WTC11 (cell line): ENCODE measurements around the gene TPRX2. TPM values are rescaled to one million over a fixed set of nuclear protein-coding genes. Genes with fewer than 3 reads are reported as not detected.

Experiments
- ATAC-seq: fragments of 200-7000 bp; cut with Tn5 transposase; 2 replicates; pipeline ENCODE4 v1.10.0; 2021; ENCODE audit warnings: mild to moderate bottlenecking, moderate library complexity
- CTCF ChIA-PET: fragments of 300-600 bp; sonication (Branson Sonifier 250); formaldehyde crosslinking; loops from one replicate; lab custom pipeline; 2021; ENCODE audit warnings: antibody characterized with exemption; lab: Charles Lee
- POLR2A ChIA-PET: fragments of 350-600 bp; sonication (Branson Sonifier 250); formaldehyde crosslinking; loops from one replicate; lab custom pipeline; 2021; ENCODE audit warnings: antibody characterized with exemption; lab: Charles Lee
- DNase-seq: peaks from one replicate; pipeline ENCODE4 v3.0.0; 2021; ENCODE audit warnings: low spot score
- H3K27ac Mint-ChIP-seq: 2 replicates; pipeline ENCODE4 v1.8.0; 2021; ENCODE audit warnings: mixed read lengths
- H3K27me3 Mint-ChIP-seq: 2 replicates; pipeline ENCODE4 v1.8.0; 2021; ENCODE audit warnings: low read depth, mild to moderate bottlenecking, moderate library complexity, mixed read lengths
- H3K36me3 Mint-ChIP-seq: 2 replicates; pipeline ENCODE4 v1.8.0; 2021; ENCODE audit warnings: mixed read lengths
- H3K4me1 Mint-ChIP-seq: 2 replicates; pipeline ENCODE4 v1.8.0; 2022; ENCODE audit warnings: mixed read lengths
- H3K4me3 Mint-ChIP-seq: 2 replicates; pipeline ENCODE4 v1.8.0; 2021; ENCODE audit warnings: mild to moderate bottlenecking, moderate library complexity, mixed read lengths
- H3K9me3 Mint-ChIP-seq: 2 replicates; pipeline ENCODE4 v1.8.0; 2021; ENCODE audit warnings: mixed read lengths
- AR ChIP-seq: fragments of 250-450 bp; sonication (Bioruptor Pico); IDR thresholded peaks from 2 replicates; pipeline ENCODE4 v1.9.0; 2021; ENCODE audit warnings: mild to moderate bottlenecking
- CTCF ChIP-seq: fragments of 200-600 bp; IDR thresholded peaks from 2 replicates; pipeline ENCODE4 v1.8.0; 2022; ENCODE audit warnings: antibody characterized with exemption
- EMX1 ChIP-seq: fragments of 250-450 bp; sonication (Bioruptor Pico); IDR thresholded peaks from 2 replicates; pipeline ENCODE4 v1.8.0; 2021; ENCODE audit warnings: mild to moderate bottlenecking
- ERG ChIP-seq: fragments of 250-450 bp; sonication (Bioruptor Pico); IDR thresholded peaks from 2 replicates; pipeline ENCODE4 v1.8.0; 2021; ENCODE audit warnings: mild to moderate bottlenecking
- FOXP1 ChIP-seq: sonication (generic); formaldehyde crosslinking; IDR thresholded peaks from 2 replicates; pipeline ENCODE4 v1.8.0; 2022; ENCODE audit warnings: missing genetic modification reagents, mild to moderate bottlenecking, moderate library complexity, borderline replicate concordance
- FOXP4 ChIP-seq: sonication (generic); formaldehyde crosslinking; IDR thresholded peaks from 2 replicates; pipeline ENCODE4 v1.8.0; 2022; ENCODE audit warnings: mild to moderate bottlenecking, missing genetic modification reagents
- GABPB1 ChIP-seq: sonication (generic); formaldehyde crosslinking; IDR thresholded peaks from 2 replicates; pipeline ENCODE4 v1.8.1; 2023; ENCODE audit warnings: mild to moderate bottlenecking, missing genetic modification reagents
- IRF1 ChIP-seq: sonication (generic); formaldehyde crosslinking; IDR thresholded peaks from 2 replicates; pipeline ENCODE4 v1.8.0; 2023; ENCODE audit warnings: missing genetic modification reagents
- IRF2 ChIP-seq: sonication (generic); formaldehyde crosslinking; IDR thresholded peaks from 2 replicates; pipeline ENCODE4 v1.8.0; 2022; ENCODE audit warnings: low read depth, missing genetic modification reagents, borderline replicate concordance
- MLX ChIP-seq: sonication (generic); formaldehyde crosslinking; IDR thresholded peaks from 2 replicates; pipeline ENCODE4 v1.8.1; 2023; ENCODE audit warnings: mild to moderate bottlenecking, missing genetic modification reagents, moderate library complexity
- NFE2L1 ChIP-seq: sonication (generic); formaldehyde crosslinking; IDR thresholded peaks from 2 replicates; pipeline ENCODE4 v1.8.1; 2023; ENCODE audit warnings: missing genetic modification reagents
- NFYB ChIP-seq: sonication (generic); formaldehyde crosslinking; conservative IDR thresholded peaks from 2 replicates; pipeline ENCODE4 v1.8.0; 2022; ENCODE audit warnings: low read depth, missing genetic modification reagents
- NR1H2 ChIP-seq: sonication (generic); formaldehyde crosslinking; IDR thresholded peaks from 2 replicates; pipeline ENCODE4 v1.9.0; 2021; ENCODE audit warnings: mild to moderate bottlenecking, moderate library complexity, missing genetic modification reagents
- SMAD3 ChIP-seq: sonication (generic); formaldehyde crosslinking; IDR thresholded peaks from 2 replicates; pipeline ENCODE4 v1.8.0; 2022; ENCODE audit warnings: missing genetic modification reagents, mild to moderate bottlenecking, borderline replicate concordance
- SOX15 ChIP-seq: fragments of 250-450 bp; sonication (Bioruptor Pico); IDR thresholded peaks from 2 replicates; pipeline ENCODE4 v1.9.0; 2021; ENCODE audit warnings: mild to moderate bottlenecking
- ZMAT4 ChIP-seq: fragments of 250-450 bp; sonication (Bioruptor Pico); IDR thresholded peaks from 2 replicates; pipeline ENCODE4 v1.9.0; 2021; ENCODE audit warnings: mild to moderate bottlenecking
- ZNF121 ChIP-seq: sonication (generic); formaldehyde crosslinking; IDR thresholded peaks from 2 replicates; pipeline ENCODE4 v1.8.0; 2023; ENCODE audit warnings: missing genetic modification reagents
- ZNF219 ChIP-seq: sonication (generic); formaldehyde crosslinking; IDR thresholded peaks from 2 replicates; pipeline ENCODE4 v1.8.0; 2023; ENCODE audit warnings: missing genetic modification reagents, mild to moderate bottlenecking, borderline replicate concordance
- ZNF396 ChIP-seq: fragments of 250-450 bp; sonication (Bioruptor Pico); IDR thresholded peaks from 2 replicates; pipeline ENCODE4 v1.8.0; 2021; ENCODE audit warnings: mild to moderate bottlenecking, moderate library complexity, borderline replicate concordance
- ZNF532 ChIP-seq: fragments of 250-450 bp; sonication (Bioruptor Pico); IDR thresholded peaks from 2 replicates; pipeline ENCODE4 v1.9.0; 2021; ENCODE audit warnings: mild to moderate bottlenecking, borderline replicate concordance
- ZNF671 ChIP-seq: fragments of 250-450 bp; sonication (Bioruptor Pico); IDR thresholded peaks from 2 replicates; pipeline ENCODE4 v1.8.0; 2021; ENCODE audit warnings: mild to moderate bottlenecking
- total RNA-seq: library from RNA; stranded (reverse); gene quantifications from 3 replicates; pipeline ENCODE4 v1.2.3, GENCODE V29; 2021

Gene TPRX2
- total RNA-seq, 1 experiment from 2014 or later = not detected

GRCh38 chr19:47891622-47891922, 32.5 kb downstream of the TPRX2 start:
- CTCF ChIA-PET = interaction anchor here (0.9 to 1.9 kb wide), 2 partner anchors 23 to 43 kb away, joined by 3 to 11 read pairs; no protein-coding TSS in a partner anchor
- DNase-seq = no peak
- TF ChIP-seq SOX15 (CRISPR knock-in tag) (no peak), FOXP4 (CRISPR knock-in tag) (no peak), NFYB (no peak), ZNF219 (CRISPR knock-in tag) (no peak), GABPB1 (CRISPR knock-in tag) (no peak), SMAD3 (CRISPR knock-in tag) (no peak), ZNF396 (no peak), AR (CRISPR knock-in tag) (no peak), ZMAT4 (CRISPR knock-in tag) (no peak), IRF2 (CRISPR knock-in tag) (no peak), NFE2L1 (CRISPR knock-in tag) (no peak), CTCF (no peak)
- TF ChIP-seq, all 79 proteins: peak for 0
- H3K4me3 Mint-ChIP-seq = no peak overlapping the region
- 0 out of 2 replicates have a peak overlapping the region, but pooled peaks have one; percentile 1 for H3K27ac Mint-ChIP-seq
- ATAC-seq = no peak
- H3K27me3 Mint-ChIP-seq = no peaks in the 10 kb centered on the region
- no peaks in the 10 kb centered on the region for H3K4me1 Mint-ChIP-seq
- H3K36me3 Mint-ChIP-seq = peaks cover 16% of the 10 kb centered on the region
- H3K9me3 Mint-ChIP-seq = peaks cover 18% of the 10 kb centered on the region
- POLR2A ChIA-PET = no interaction called here

- Mint-ChIP-seq H3K9me3 (peaks cover 18% of the 10 kb centered on the region), H3K4me3 (no peak overlapping the region), H3K36me3 (peaks cover 16% of the 10 kb centered on the region), H3K4me1 (no peaks in the 10 kb centered on the region), H3K27me3 (no peaks in the 10 kb centered on the region), H3K27ac (0 out of 2 replicates have a peak overlapping the region, but pooled peaks have one; percentile 1)
- no peak for DNase-seq
- ATAC-seq = peak; percentile 51
- ChIA-PET POLR2A (no interaction called here), CTCF (interaction anchor here (0.9 to 1.9 kb wide), 2 partner anchors 23 to 43 kb away, joined by 3 to 11 read pairs; no protein-coding TSS in a partner anchor)
- TF ChIP-seq IRF1 = no peak
- TF ChIP-seq MLX (CRISPR knock-in tag) = no peak
- TF ChIP-seq ZNF532 (CRISPR knock-in tag) = no peak
- TF ChIP-seq NR1H2 (CRISPR knock-in tag) = no peak
- no peak for TF ChIP-seq NFE2L1 (CRISPR knock-in tag)
- TF ChIP-seq ZNF121 (CRISPR knock-in tag) = no peak
- no peak for TF ChIP-seq ZNF671 (CRISPR knock-in tag)
- TF ChIP-seq EMX1 (CRISPR knock-in tag) = no peak
- no peak for TF ChIP-seq ERG (CRISPR knock-in tag)
- TF ChIP-seq IRF2 (CRISPR knock-in tag) = no peak
- no peak for TF ChIP-seq FOXP1
These were observed 33.1 kb downstream of the TPRX2 start for GRCh38 chr19:47891923-47892666.
